ENCODE measurements around the gene PIP5K1B. TPM values are rescaled to one million over a fixed set of nuclear protein-coding genes. Genes with fewer than 3 reads are reported as not detected.

PIP5K1B gene
- total and polyA plus RNA-seq, 2 donors = 0.94 to 1.2 TPM

GRCh38 chr9:69056191-69056815, 351.3 kb downstream of the PIP5K1B start:
- Histone ChIP-seq H3K9me3 (ENCODE audit: control insufficient read depth in 2 of 2, insufficient read depth in 1 of 2, low read length in 1 of 2) (no peaks in the 10 kb centered on the region), H3K4me1 (ENCODE audit: control insufficient read depth in 2 of 2, insufficient read depth in 2 of 2, low read length in 2 of 2) (no peaks in the 10 kb centered on the region), H3K36me3 (ENCODE audit: control insufficient read depth in 2 of 2, insufficient read depth in 2 of 2, low read length in 1 of 2) (no peaks in the 10 kb centered on the region), H3K27me3 (ENCODE audit: control insufficient read depth in 2 of 2, insufficient read depth in 1 of 2, low read length in 1 of 2) (no peaks in the 10 kb centered on the region), H3K27ac (ENCODE audit: low read depth in 1 of 2, low read length in 1 of 2) (no peak overlapping the region), H3K4me3 (ENCODE audit: low read length in 2 of 2) (no peak overlapping the region)
- WGBS = 97% methylated on average over 4 of the region's 4 CpGs
- DNase-seq (ENCODE audit: low read depth in 6 of 9, low spot score in 9 of 9) = no peak

GRCh38 chr9:69058101-69058500, 353.1 kb downstream of the PIP5K1B start:
- H3K27me3 ChIP-seq (ENCODE audit: control insufficient read depth in 2 of 2, insufficient read depth in 1 of 2, low read length in 1 of 2) = no peaks in the 10 kb centered on the region
- no peaks in the 10 kb centered on the region for H3K9me3 ChIP-seq (ENCODE audit: control insufficient read depth in 2 of 2, insufficient read depth in 1 of 2, low read length in 1 of 2)
- no peak overlapping the region for H3K4me3 ChIP-seq (ENCODE audit: low read length in 2 of 2)
- no peak for DNase-seq (ENCODE audit: low read depth in 6 of 9, low spot score in 9 of 9)
- no peaks in the 10 kb centered on the region for H3K4me1 ChIP-seq (ENCODE audit: control insufficient read depth in 2 of 2, insufficient read depth in 2 of 2, low read length in 2 of 2)
- no peak overlapping the region for H3K27ac ChIP-seq (ENCODE audit: low read depth in 1 of 2, low read length in 1 of 2)
- H3K36me3 ChIP-seq (ENCODE audit: control insufficient read depth in 2 of 2, insufficient read depth in 2 of 2, low read length in 1 of 2) = no peaks in the 10 kb centered on the region
- WGBS = 99% methylated on average over 2 of the region's 2 CpGs

Other genes with a start within 250 kb of the PIP5K1B start
- gene TMEM252, start 164.4 kb upstream of the PIP5K1B start, total RNA-seq = not detected
- gene TMEM252, start 164.4 kb upstream of the PIP5K1B start, polyA plus RNA-seq = not detected

Measured in thymus (tissue), 11 donors.